B cell (primary cell): ENCODE measurements around the gene TFAP2B. TPM values are rescaled to one million over a fixed set of nuclear protein-coding genes. Genes with fewer than 3 reads are reported as not detected.

Experiments
- ATAC-seq: fragments of 200-7000 bp; cut with Tn5 transposase; one replicate; pipeline ENCODE4 v1.10.0; 2021; ENCODE audit warnings: low read depth, mild to moderate bottlenecking, moderate number of reproducible peaks, moderate library complexity
- CTCF ChIA-PET: fragments of 350-600 bp; sonication (Branson Sonifier 250); formaldehyde crosslinking; loops from one replicate; lab custom pipeline; 2021; ENCODE audit warnings: antibody characterized with exemption, inconsistent platforms; lab: Charles Lee
- POLR2A ChIA-PET: fragments of 350-600 bp; sonication (Branson Sonifier 250); formaldehyde crosslinking; loops from one replicate; lab custom pipeline; 2021; ENCODE audit warnings: antibody characterized with exemption; lab: Charles Lee
- DNase-seq: peaks from one replicate; pipeline ENCODE4 v3.0.0; 2013
- H2AFZ ChIP-seq: 2 replicates; pipeline ENCODE4 v1.6.1; 2012; ENCODE audit warnings: mild to moderate bottlenecking, low read depth, low read length; ENCODE audit not compliant: insufficient read depth, poor library complexity, severe bottlenecking
- H3K27ac ChIP-seq, 2 donors: 1 replicate in 1 of 2; 2 replicates in 1 of 2; pipeline ENCODE4 v1.5.1; 2012 to 2013; ENCODE audit warnings: low read length in 2 of 2, mild to moderate bottlenecking in 2 of 2, moderate library complexity in 1 of 2
- H3K27me3 ChIP-seq, 4 experiments: fragments of 200-600 bp in 1 of 4; sonication (generic) in 1 of 4; replicated peaks in 1 of 4; 1 replicate in 2 of 4; 2 replicates in 2 of 4; pipeline versions ENCODE4 v1.6.1 to v1.7.0; 2013 to 2016; ENCODE audit warnings: low read length in 3 of 4, mild to moderate bottlenecking in 2 of 4, mixed read lengths in 1 of 4, moderate library complexity in 1 of 4; ENCODE audit not compliant: insufficient read depth in 4 of 4, control insufficient read depth in 3 of 4; ENCODE audit errors: control extremely low read depth in 1 of 4
- H3K36me3 ChIP-seq, 2 experiments: replicated peaks in 1 of 2; 1 replicate in 1 of 2; 2 replicates in 1 of 2; pipeline versions ENCODE4 v1.6.1 to v1.7.1; 2013; ENCODE audit warnings: low read length in 1 of 2; ENCODE audit not compliant: insufficient read depth in 2 of 2, control insufficient read depth in 1 of 2; ENCODE audit errors: control extremely low read depth in 1 of 2, extremely low read depth in 1 of 2
- H3K4me1 ChIP-seq, 2 donors: fragments of 200-600 bp in 1 of 2; sonication (generic) in 1 of 2; 1 replicate in 1 of 2; 2 replicates in 1 of 2; pipeline versions ENCODE4 v1.5.1 to v1.6.1; 2013 to 2017; ENCODE audit warnings: low read length in 2 of 2; ENCODE audit not compliant: control insufficient read depth in 2 of 2, insufficient read depth in 2 of 2
- H3K4me2 ChIP-seq: replicated peaks from 2 replicates; pipeline ENCODE3; 2012; ENCODE audit warnings: mild to moderate bottlenecking, low read depth, low read length; ENCODE audit not compliant: poor library complexity, severe bottlenecking
- H3K4me3 ChIP-seq, 5 experiments: fragments of 200-600 bp in 1 of 5; sonication (generic) in 1 of 5; 1 replicate in 3 of 5; 2 replicates in 2 of 5; pipeline versions ENCODE4 v1.5.1 to v1.7.0; 2011 to 2016; ENCODE audit warnings: low read length in 4 of 5, mild to moderate bottlenecking in 4 of 5, low read depth in 2 of 5, control low read depth in 1 of 5, moderate library complexity in 1 of 5; ENCODE audit not compliant: insufficient read depth in 1 of 5; ENCODE audit errors: control extremely low read depth in 1 of 5, extremely low read depth in 1 of 5
- H3K79me2 ChIP-seq: fragments of 200-600 bp; sonication (generic); one replicate; pipeline ENCODE4 v1.6.0; 2016; ENCODE audit warnings: low read length; ENCODE audit not compliant: control insufficient read depth, insufficient read depth
- H3K9ac ChIP-seq: fragments of 200-600 bp; sonication (generic); 2 replicates; pipeline ENCODE4 v1.6.1; 2017; ENCODE audit warnings: mild to moderate bottlenecking, low read length, moderate library complexity
- H3K9me3 ChIP-seq, 3 donors: one replicate each; pipeline versions ENCODE4 v1.6.1 to v1.7.1; 2013; ENCODE audit warnings: low read length in 2 of 3; ENCODE audit not compliant: control insufficient read depth in 2 of 3, insufficient read depth in 1 of 3; ENCODE audit errors: control extremely low read depth in 1 of 3
- H4K20me1 ChIP-seq: 2 replicates; pipeline ENCODE4 v1.6.0; 2012; ENCODE audit warnings: mild to moderate bottlenecking, low read length; ENCODE audit not compliant: insufficient read depth, control insufficient read depth, poor library complexity, severe bottlenecking
- H3K27ac Mint-ChIP-seq: one replicate; pipeline ENCODE4 v1.8.0; 2021; ENCODE audit warnings: mixed read lengths
- H3K27me3 Mint-ChIP-seq: one replicate; pipeline ENCODE4 v1.8.0; 2021; ENCODE audit warnings: mixed read lengths
- H3K4me1 Mint-ChIP-seq: one replicate; pipeline ENCODE4 v1.8.0; 2021; ENCODE audit warnings: mixed read lengths
- H3K4me3 Mint-ChIP-seq: one replicate; pipeline ENCODE4 v1.8.0; 2021; ENCODE audit warnings: mixed read lengths
- H3K9me3 Mint-ChIP-seq: one replicate; pipeline ENCODE4 v1.8.0; 2022; ENCODE audit warnings: mixed read lengths; ENCODE audit not compliant: insufficient read depth
- EZH2 ChIP-seq: IDR thresholded peaks from 2 replicates; pipeline ENCODE4 v1.6.1; 2012; ENCODE audit warnings: borderline replicate concordance, low read depth, mild to moderate bottlenecking, moderate library complexity, low read length; ENCODE audit not compliant: insufficient read depth, poor library complexity, severe bottlenecking
- WGBS: methylation state at CpG from one replicate; pipeline ENCODE4 v1.1.5; 2013; ENCODE audit warnings: missing lambda C conversion rate; ENCODE audit not compliant: insufficient coverage; 5-methylcytosine and 5-hydroxymethylcytosine counted together
- intact Hi-C: fragments of 100-400 bp; cut with micrococcal nuclease; formaldehyde crosslinking; loops from one replicate; pipeline ENCODE4 v1.10.0; 2022
- polyA plus RNA-seq: library from polyadenylated mRNA; depleted of rRNA; stranded (reverse); fragments of >200 nt; gene quantifications from 2 replicates; pipeline ENCODE4 v1.2.3, GENCODE V29; 2012
- total RNA-seq, 2 donors: library from RNA; stranded (reverse); fragments of 120-200 nt in 1 of 2; gene quantifications; 1 replicate in 1 of 2; 2 replicates in 1 of 2; pipeline versions ENCODE4 v1.2.3 to v1.2.4, GENCODE V29; 2013 to 2022
- TF ChIP-seq, protein P1 (sequence below): fragments of 200-600 bp; IDR thresholded peaks from one replicate; pipeline ENCODE4 v1.8.0; 2022; ENCODE audit warnings: antibody characterized with exemption, mild to moderate bottlenecking

Gene TFAP2B
- total and polyA plus RNA-seq, 2 donors (not counting 1 experiment from before 2014, with no cell fraction given): not detected

DNA sequence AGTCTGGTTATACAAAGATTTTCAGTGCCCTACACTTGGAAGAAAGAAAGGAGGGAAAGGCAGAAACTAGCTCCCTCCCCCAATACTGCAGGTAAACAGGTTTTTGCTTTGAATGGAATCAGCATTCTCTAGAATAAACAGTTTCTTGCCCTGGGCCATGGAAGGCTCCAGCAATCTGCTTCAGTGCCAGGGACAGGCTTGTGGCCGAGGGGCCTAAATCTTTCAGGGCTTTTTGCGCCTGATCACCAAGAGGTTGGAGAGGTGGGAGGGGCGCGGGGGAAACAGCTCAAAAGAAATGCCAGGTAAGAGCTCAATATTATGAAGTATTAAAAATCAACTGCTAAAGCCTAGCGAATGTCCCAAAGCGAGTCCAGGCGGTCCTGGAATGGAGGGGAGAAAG lies 23.8 kb downstream of the TFAP2B start:
- Mint-ChIP-seq H3K9me3 (no peaks in the 10 kb centered on the region), H3K4me3 (no peak overlapping the region), H3K4me1 (no peaks in the 10 kb centered on the region), H3K27ac (no peak overlapping the region), H3K27me3 (peaks cover 75% of the 10 kb centered on the region)
- ChIA-PET POLR2A (no interaction called here), CTCF (no interaction called here)
- H2AFZ ChIP-seq: no peak overlapping the region
- H4K20me1 ChIP-seq: no peaks in the 10 kb centered on the region
- H3K9ac ChIP-seq: no peak overlapping the region
- no peak overlapping the region for H3K4me2 ChIP-seq
- H3K27ac ChIP-seq: no peak overlapping the region
- H3K36me3 ChIP-seq: no peaks in the 10 kb centered on the region
- intact Hi-C loops: no loop called here
- H3K4me1 ChIP-seq: no peaks in the 10 kb centered on the region
- H3K4me3 ChIP-seq: no peak overlapping the region
- WGBS: 31% methylated on average over 4 of the region's 7 CpGs
- peaks cover 0 to 26% (median 0%) of the 10 kb centered on the region in 3 donors for H3K9me3 ChIP-seq
- ATAC-seq: no peak
- H3K79me2 ChIP-seq: no peaks in the 10 kb centered on the region
- DNase-seq: no peak
- no peak for TF ChIP-seq EZH2
- TF ChIP-seq, protein P1, sequence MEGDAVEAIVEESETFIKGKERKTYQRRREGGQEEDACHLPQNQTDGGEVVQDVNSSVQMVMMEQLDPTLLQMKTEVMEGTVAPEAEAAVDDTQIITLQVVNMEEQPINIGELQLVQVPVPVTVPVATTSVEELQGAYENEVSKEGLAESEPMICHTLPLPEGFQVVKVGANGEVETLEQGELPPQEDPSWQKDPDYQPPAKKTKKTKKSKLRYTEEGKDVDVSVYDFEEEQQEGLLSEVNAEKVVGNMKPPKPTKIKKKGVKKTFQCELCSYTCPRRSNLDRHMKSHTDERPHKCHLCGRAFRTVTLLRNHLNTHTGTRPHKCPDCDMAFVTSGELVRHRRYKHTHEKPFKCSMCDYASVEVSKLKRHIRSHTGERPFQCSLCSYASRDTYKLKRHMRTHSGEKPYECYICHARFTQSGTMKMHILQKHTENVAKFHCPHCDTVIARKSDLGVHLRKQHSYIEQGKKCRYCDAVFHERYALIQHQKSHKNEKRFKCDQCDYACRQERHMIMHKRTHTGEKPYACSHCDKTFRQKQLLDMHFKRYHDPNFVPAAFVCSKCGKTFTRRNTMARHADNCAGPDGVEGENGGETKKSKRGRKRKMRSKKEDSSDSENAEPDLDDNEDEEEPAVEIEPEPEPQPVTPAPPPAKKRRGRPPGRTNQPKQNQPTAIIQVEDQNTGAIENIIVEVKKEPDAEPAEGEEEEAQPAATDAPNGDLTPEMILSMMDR: no peak
- peaks cover 0 to 75% (median 38%) of the 10 kb centered on the region in 4 experiments for H3K27me3 ChIP-seq

DNA sequence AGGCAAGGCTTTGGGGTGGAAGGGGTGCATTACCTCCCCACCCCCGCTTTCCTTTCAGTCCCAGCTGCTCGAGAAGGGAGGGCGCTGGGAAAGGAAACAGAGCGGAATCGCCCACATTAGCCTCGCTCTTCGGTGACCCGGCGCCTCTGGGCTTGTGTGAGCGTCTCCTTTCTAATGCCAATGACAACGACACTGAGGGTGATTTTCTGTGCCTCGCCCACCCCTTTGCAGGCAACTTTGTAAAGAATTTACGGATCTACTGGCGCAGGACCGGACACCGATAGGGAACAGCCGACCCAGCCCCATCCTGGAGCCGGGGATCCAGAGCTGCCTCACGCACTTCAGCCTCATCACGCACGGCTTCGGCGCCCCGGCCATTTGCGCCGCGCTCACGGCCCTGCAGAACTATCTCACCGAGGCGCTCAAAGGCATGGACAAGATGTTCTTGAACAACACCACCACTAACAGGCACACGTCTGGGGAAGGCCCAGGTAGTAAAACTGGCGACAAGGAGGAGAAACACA lies 24.3 kb downstream of the TFAP2B start:
- Histone ChIP-seq H3K27me3 (peaks cover 0 to 78% (median 38%) of the 10 kb centered on the region in 4 experiments), H3K4me1 (no peaks in the 10 kb centered on the region), H3K9ac (no peak overlapping the region), H3K79me2 (no peaks in the 10 kb centered on the region), H3K36me3 (no peaks in the 10 kb centered on the region), H4K20me1 (no peaks in the 10 kb centered on the region), H3K4me3 (no peak overlapping the region), H2AFZ (no peak overlapping the region), H3K27ac (no peak overlapping the region), H3K4me2 (no peak overlapping the region), H3K9me3 (peaks cover 0 to 26% (median 0%) of the 10 kb centered on the region in 3 donors)
- WGBS: 13% methylated on average over 23 of the region's 32 CpGs
- Mint-ChIP-seq H3K27me3 (peaks cover 75% of the 10 kb centered on the region), H3K27ac (no peak overlapping the region), H3K9me3 (no peaks in the 10 kb centered on the region), H3K4me3 (no peak overlapping the region), H3K4me1 (no peaks in the 10 kb centered on the region)
- intact Hi-C loops: no loop called here
- DNase-seq (no peak), ATAC-seq (no peak)
- TF ChIP-seq EZH2: no peak
- TF ChIP-seq, protein P1: no peak
- CTCF ChIA-PET: interaction anchor here (0.5 kb wide), 1 partner anchor 27 kb away, joined by 3 read pairs; no protein-coding TSS in a partner anchor
- POLR2A ChIA-PET: no interaction called here
